ENCODE measurements around the gene COA3.

- TF ChIP-seq CTCF (conservative IDR thresholded peaks at IDR 0.05; ENCODE audit: low read depth in 2 of 2), result no peak
- TF ChIP-seq POLR2AphosphoS5 (IDR thresholded peaks at IDR 0.05; ENCODE audit: low read depth), result no peak
- no peak for TF ChIP-seq EZH2 (IDR thresholded peaks at IDR 0.05; ENCODE audit: low read depth, unreplicated experiment)
- no peak for TF ChIP-seq CREB1 (CRISPR knock-in tag; IDR thresholded peaks at IDR 0.05; ENCODE audit: low read depth)
- TF ChIP-seq STAT1 (IDR thresholded peaks at IDR 0.05; ENCODE audit: unreplicated experiment), result no peak
- TF ChIP-seq REST (IDR thresholded peaks at IDR 0.05; ENCODE audit: unreplicated experiment), result no peak
- TF ChIP-seq EZH2phosphoT487 (IDR thresholded peaks at IDR 0.05; ENCODE audit: unreplicated experiment), result no peak
- no peak for TF ChIP-seq JUNB (IDR thresholded peaks at IDR 0.05; ENCODE audit: unreplicated experiment)
- no peak for TF ChIP-seq ETS1 (IDR thresholded peaks at IDR 0.05)
These were observed 16.1 kb downstream of the COA3 start for GRCh38 chr17:42782166-42783061.

Data from GM23338 (cell line).